GM12873 (cell line): ENCODE results near the gene SLC36A3.

Source experiments
- TF ChIP-seq, protein P1 (sequence below): IDR thresholded peaks from 2 replicates; pipeline ENCODE4 v1.5.1; 2012; ENCODE audit warnings: low read depth, mild to moderate bottlenecking, moderate library complexity, low read length, control low read depth; ENCODE audit not compliant: insufficient read depth; ENCODE audit errors: missing control alignments

Gene SLC36A3

DNA sequence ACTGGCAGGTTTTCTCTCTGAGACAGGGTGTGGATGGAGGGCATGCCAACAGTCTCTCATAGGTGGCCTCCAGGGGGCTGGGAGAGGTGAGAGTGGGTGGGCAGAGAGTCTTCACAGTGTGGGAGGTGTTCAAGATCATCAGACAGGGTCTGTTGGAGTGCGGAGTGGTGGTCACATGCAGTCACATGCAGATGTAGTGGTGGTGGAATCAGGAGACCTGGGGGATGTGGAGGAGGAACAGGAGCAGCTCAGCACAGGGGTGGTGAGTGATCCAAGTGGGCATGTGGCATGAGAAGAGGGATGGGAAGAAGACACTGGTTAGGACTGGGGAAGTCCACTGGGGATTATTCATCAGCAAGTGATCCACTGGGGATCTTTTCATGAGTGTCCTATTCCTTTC lies 44.8 kb downstream of the SLC36A3 start:
- TF ChIP-seq, protein P1, sequence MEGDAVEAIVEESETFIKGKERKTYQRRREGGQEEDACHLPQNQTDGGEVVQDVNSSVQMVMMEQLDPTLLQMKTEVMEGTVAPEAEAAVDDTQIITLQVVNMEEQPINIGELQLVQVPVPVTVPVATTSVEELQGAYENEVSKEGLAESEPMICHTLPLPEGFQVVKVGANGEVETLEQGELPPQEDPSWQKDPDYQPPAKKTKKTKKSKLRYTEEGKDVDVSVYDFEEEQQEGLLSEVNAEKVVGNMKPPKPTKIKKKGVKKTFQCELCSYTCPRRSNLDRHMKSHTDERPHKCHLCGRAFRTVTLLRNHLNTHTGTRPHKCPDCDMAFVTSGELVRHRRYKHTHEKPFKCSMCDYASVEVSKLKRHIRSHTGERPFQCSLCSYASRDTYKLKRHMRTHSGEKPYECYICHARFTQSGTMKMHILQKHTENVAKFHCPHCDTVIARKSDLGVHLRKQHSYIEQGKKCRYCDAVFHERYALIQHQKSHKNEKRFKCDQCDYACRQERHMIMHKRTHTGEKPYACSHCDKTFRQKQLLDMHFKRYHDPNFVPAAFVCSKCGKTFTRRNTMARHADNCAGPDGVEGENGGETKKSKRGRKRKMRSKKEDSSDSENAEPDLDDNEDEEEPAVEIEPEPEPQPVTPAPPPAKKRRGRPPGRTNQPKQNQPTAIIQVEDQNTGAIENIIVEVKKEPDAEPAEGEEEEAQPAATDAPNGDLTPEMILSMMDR = peak; percentile 22

DNA sequence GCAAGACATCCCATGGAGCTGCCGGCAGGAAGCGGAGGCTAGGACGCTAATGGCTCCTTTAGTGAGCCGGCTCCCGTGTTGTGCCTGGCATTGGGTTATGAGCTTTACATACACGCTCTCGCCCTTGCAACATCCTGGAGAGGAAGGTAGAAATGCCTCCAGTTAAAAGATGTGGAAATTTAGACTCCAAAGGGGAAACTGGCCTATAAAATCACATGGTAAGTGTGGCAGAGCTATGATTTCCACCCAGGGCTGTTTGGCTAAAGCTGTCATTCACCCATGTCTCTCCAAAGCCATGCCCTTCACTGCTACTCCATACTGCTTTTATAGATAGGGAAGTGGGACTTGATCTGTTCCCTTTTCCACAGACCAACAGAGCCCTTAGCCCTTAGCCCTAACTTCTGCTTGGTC lies 45.4 kb downstream of the SLC36A3 start:
- TF ChIP-seq, protein P1 = no peak

DNA sequence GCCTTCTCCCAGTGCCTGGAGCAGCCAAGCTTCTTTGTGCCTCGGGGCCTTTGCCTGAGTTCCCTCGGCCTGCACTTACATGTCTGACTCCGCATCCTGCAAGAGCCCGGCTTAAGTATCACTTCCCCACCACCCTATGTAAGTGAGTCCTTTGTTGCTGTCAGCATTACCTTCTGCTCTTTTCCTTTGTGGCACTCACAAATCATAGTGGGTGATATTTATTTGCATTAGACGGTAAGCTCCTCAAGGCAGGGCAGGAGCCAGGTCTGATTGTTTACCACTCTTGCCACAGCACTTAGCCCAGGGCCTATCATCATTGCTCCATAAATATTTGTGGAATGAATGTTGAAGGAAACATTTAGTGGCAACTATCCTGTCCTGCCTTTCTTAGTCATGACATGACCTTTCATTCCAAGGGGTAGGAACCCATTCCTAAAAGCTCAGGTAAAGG lies 45.8 kb downstream of the SLC36A3 start:
- TF ChIP-seq, protein P1 = no peak

DNA sequence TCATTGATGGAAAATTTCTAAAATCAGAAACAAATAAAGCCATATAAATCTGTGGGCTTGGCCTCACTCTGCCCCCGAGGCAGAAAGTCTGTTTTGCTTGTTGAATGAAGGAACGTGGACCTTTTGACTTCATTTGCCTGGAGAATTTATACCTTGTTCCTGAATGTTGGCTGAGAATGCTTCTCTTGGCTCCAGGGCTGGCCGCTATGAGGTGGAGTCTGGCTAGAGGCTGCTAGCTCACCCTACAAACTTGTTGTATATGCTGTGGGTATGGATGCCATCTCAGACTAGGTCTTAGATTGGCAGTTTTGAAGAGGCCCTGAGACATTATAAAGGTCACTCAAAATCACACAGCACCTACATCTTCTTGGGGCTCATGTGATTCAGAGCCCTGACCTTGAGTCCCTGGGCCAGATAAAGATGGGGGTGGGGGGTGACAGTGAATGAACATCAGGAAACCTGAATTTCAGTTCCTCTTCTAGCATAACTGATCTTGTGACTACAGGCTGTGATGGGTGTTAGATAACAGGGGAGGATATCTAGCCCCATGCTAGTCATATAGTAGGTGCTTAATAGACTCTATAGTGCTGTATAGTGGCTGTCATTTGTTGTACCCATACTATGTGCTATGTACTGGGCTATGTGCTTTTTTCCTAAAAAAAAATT lies 47.8 kb downstream of the SLC36A3 start:
- TF ChIP-seq, protein P1 = no peak

DNA sequence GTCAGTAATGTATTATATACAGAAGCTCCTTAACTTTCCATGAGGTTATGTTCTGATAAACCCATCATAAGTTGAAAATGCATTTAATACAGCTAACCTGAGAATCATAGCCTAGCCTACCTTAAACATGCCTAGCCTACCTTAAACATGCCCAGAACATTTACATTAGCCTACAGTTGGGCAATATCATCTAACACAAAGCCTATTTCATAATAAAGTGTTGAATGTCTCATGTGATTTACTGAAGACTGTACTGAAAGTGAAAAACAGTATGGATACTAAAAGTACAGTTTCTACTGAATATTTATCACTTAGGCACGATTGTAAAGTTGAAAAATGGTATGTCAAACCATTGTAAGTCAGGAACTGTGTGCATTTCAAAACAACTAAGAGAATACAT lies 49.0 kb downstream of the SLC36A3 start:
- TF ChIP-seq, protein P1 = no peak

DNA sequence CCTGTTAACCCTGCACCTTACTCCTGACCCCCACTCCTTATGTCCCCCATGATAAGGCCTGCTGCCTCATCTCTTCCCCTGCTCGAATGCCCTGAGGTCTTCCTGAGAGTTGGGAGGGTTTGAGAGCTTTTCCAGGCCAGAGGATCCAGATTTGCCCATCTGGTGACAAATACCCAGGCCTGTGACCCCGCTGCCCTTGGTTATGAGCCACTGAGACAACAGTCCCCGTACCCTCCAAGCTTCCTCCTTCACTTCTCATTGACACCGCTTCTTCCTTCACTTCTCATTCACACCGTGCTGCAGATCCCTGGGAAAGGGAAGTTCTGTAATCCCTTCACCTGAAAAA lies 50.0 kb downstream of the SLC36A3 start:
- TF ChIP-seq, protein P1 = no peak

DNA sequence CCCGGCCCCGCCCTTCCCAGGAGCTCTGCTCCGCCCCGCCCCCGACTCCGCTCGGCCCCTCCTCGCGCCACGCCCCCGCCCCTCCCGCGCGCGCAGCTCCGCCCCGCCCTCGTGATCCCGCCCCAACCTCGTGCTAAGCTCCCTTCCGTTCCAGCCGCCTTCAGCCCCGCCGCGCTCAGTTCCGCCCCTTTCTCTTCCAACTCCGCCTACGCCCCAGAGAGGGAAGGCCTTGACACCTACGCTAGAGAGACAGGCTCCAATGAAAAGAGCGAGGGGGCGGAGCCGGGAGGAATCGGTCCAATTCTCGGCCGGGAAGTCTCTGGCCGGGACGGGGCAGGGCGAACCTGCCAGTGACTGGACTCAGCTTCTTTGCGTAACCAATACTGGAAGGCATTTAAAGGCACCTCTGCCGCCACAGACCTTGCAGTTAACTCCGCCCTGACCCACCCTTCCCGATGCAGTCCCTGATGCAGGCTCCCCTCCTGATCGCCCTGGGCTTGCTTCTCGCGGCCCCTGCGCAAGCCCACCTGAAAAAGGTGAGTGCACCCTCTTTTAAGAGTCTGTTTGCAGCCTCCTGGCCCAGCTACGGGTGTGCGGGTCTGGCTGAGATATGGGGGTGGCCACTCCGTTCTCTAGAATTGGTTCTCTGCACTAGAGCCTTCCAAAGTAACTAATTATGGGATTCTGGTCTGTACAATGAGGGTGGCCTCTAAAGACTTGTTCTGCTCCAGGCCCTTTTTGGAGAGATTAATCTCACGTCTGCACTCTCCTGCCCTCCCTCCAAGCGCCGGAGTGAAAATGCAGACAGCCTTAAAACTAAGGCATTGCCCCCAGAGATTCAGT lies 50.6 kb downstream of the SLC36A3 start, which contains the start of gene GM2A:
Gene GM2A, plus strand, starts transcription at position 424 of the 843 bp plus-strand sequence. Its CDS starts 32 bp downstream, at position 456.
- TF ChIP-seq, protein P1 = no peak
